MCF 10A (cell line): ENCODE data around the gene LRG1. TPM values are rescaled to one million over a fixed set of nuclear protein-coding genes. Genes with fewer than 3 reads are reported as not detected.

Source experiments
- BruUV-seq: library from RNA; stranded (reverse); fragments of 400-500 nt; replicated peaks from 2 replicates; lab custom pipeline; 2021; lab: Mats Ljungman, UMichigan
- CTCF ChIA-PET: fragments of 300-600 bp; sonication (Branson Sonifier 250); formaldehyde crosslinking; extraction: SDS; loops from one replicate; lab custom pipeline; 2021; ENCODE audit warnings: antibody characterized with exemption, inconsistent platforms; lab: Yijun Ruan, JAX
- POLR2A ChIA-PET: fragments of 300-600, 350-650 bp; sonication (Branson Sonifier 250); formaldehyde crosslinking; extraction: SDS; loops from one replicate; lab custom pipeline; 2020; ENCODE audit warnings: antibody characterized with exemption, inconsistent platforms; lab: Yijun Ruan, JAX
- DNase-seq: peaks from one replicate; pipeline ENCODE4 v3.0.0-alpha.2; 2018; ENCODE audit not compliant: unreplicated experiment
- H3K27ac Mint-ChIP-seq: one replicate; pipeline ENCODE4 v1.8.0; 2022; ENCODE audit warnings: mild to moderate bottlenecking, low read depth, mixed read lengths; ENCODE audit not compliant: unreplicated experiment
- H3K27me3 Mint-ChIP-seq: one replicate; pipeline ENCODE4 v1.8.0; 2022; ENCODE audit warnings: mixed read lengths; ENCODE audit not compliant: insufficient read depth, unreplicated experiment
- H3K36me3 Mint-ChIP-seq: one replicate; pipeline ENCODE4 v1.8.0; 2022; ENCODE audit warnings: mild to moderate bottlenecking, moderate library complexity, mixed read lengths; ENCODE audit not compliant: insufficient read depth, unreplicated experiment
- H3K4me1 Mint-ChIP-seq: one replicate; pipeline ENCODE4 v1.8.0; 2022; ENCODE audit warnings: mixed read lengths; ENCODE audit not compliant: insufficient read depth, unreplicated experiment
- H3K4me3 Mint-ChIP-seq: one replicate; pipeline ENCODE4 v1.8.0; 2022; ENCODE audit warnings: mild to moderate bottlenecking, moderate library complexity, mixed read lengths; ENCODE audit not compliant: unreplicated experiment
- H3K9me3 Mint-ChIP-seq: one replicate; pipeline ENCODE4 v1.8.0; 2022; ENCODE audit warnings: mixed read lengths; ENCODE audit not compliant: unreplicated experiment
- intact Hi-C: fragments of 100-400 bp; cut with micrococcal nuclease; formaldehyde crosslinking; loops from 2 replicates; pipeline ENCODE4 v1.14.1; 2022
- total RNA-seq: library from RNA; stranded (reverse); gene quantifications from 2 replicates; pipeline ENCODE4 v1.2.3, GENCODE V29; 2022
- TF ChIP-seq, protein P1 (sequence below): fragments of 200-600 bp; IDR thresholded peaks from one replicate; pipeline ENCODE4 v1.8.0; 2022; ENCODE audit warnings: antibody characterized with exemption, mild to moderate bottlenecking; ENCODE audit not compliant: unreplicated experiment

The LRG1 gene
- total RNA-seq, 1 experiment from 2014 or later, result 0.33 TPM

GRCh38 chr19:4583961-4584669 lies 44.3 kb upstream of the LRG1 start:
- peak; percentile 44 for DNase-seq
- no peaks in the 10 kb centered on the region for H3K36me3 Mint-ChIP-seq
- peaks cover 11% of the 10 kb centered on the region for H3K27me3 Mint-ChIP-seq
- H3K4me3 Mint-ChIP-seq, result peak overlapping the region; percentile 16
- BruUV-seq, result no TSS peak
- H3K27ac Mint-ChIP-seq, result no peak overlapping the region
- TF ChIP-seq, protein P1, sequence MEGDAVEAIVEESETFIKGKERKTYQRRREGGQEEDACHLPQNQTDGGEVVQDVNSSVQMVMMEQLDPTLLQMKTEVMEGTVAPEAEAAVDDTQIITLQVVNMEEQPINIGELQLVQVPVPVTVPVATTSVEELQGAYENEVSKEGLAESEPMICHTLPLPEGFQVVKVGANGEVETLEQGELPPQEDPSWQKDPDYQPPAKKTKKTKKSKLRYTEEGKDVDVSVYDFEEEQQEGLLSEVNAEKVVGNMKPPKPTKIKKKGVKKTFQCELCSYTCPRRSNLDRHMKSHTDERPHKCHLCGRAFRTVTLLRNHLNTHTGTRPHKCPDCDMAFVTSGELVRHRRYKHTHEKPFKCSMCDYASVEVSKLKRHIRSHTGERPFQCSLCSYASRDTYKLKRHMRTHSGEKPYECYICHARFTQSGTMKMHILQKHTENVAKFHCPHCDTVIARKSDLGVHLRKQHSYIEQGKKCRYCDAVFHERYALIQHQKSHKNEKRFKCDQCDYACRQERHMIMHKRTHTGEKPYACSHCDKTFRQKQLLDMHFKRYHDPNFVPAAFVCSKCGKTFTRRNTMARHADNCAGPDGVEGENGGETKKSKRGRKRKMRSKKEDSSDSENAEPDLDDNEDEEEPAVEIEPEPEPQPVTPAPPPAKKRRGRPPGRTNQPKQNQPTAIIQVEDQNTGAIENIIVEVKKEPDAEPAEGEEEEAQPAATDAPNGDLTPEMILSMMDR, result no peak
- ChIA-PET CTCF (interaction anchor here (0.6 to 1.5 kb wide), 3 partner anchors 8 to 49 kb away, joined by 3 read pairs; no protein-coding TSS in a partner anchor), POLR2A (interaction anchor here (0.9 kb wide), 1 partner anchor 10 kb away, joined by 4 read pairs; no protein-coding TSS in a partner anchor)
- no peaks in the 10 kb centered on the region for H3K9me3 Mint-ChIP-seq
- peaks cover 6% of the 10 kb centered on the region for H3K4me1 Mint-ChIP-seq
- intact Hi-C loops, result no loop called here

GRCh38 chr19:4582980-4583842 lies 43.4 kb upstream of the LRG1 start:
- no peaks in the 10 kb centered on the region for H3K36me3 Mint-ChIP-seq
- TF ChIP-seq, protein P1, result no peak
- no peak overlapping the region for H3K4me3 Mint-ChIP-seq
- CTCF ChIA-PET, result no interaction called here
- H3K4me1 Mint-ChIP-seq, result peaks cover 6% of the 10 kb centered on the region
- H3K27ac Mint-ChIP-seq, result no peak overlapping the region
- peaks cover 11% of the 10 kb centered on the region for H3K27me3 Mint-ChIP-seq
- DNase-seq, result peak; percentile 31
- POLR2A ChIA-PET, result no interaction called here
- H3K9me3 Mint-ChIP-seq, result no peaks in the 10 kb centered on the region
- intact Hi-C loops, result no loop called here
- no TSS peak for BruUV-seq

DNA sequence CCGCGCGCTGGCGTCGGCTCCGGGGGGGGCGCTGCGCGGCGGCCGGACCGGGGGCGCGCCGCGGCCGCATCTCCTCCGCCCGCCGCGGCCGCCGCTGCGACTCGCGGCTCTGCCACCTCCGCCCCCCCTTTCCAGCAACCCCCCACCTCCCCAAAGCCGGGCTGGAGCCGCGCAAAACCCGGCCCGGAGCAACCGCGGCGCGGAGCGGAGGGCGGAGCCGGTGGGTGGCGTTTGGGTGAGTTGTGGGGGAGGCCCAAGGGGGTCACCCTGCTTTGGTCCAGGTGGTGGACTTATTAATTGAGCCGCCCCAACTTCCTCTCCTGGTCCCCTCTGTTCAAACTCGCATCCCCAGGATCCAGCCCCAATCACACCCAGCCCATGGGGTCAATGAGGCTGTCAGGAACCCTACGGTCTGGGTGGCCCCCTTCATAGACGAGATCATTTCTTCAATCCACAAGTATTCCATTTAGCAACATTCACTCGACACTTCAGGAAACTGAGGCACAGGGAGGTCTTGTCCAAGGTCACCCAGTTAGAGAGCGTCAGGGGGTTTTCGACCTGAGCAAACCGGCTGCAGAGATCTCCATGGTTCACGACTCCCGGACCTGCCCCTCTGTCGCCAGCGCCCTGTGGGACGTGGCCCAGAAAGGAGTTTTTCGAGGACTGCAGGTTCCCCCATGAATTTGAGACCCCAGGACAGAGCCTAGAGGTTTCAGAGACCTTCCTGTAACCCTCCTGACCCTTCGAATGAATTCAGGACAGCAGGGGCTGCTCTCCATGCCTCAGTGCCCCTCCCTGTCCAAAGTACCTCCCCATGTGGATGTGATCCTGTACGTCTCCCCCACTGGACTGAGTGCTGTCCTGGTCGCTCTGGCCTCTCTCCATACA lies 42.1 kb upstream of the LRG1 start:
- DNase-seq, result peak; percentile 52
- ChIA-PET POLR2A (no interaction called here), CTCF (no interaction called here)
- TF ChIP-seq, protein P1, result no peak
- Mint-ChIP-seq H3K4me3 (peak overlapping the region; percentile 62), H3K27ac (no peak overlapping the region), H3K27me3 (peaks cover 11% of the 10 kb centered on the region), H3K9me3 (no peaks in the 10 kb centered on the region), H3K36me3 (no peaks in the 10 kb centered on the region), H3K4me1 (peaks cover 6% of the 10 kb centered on the region)
- BruUV-seq, result no TSS peak
- intact Hi-C loops, result no loop called here
